Upper lobe of left lung (tissue), 4 donors: ENCODE results near the gene IGSF1.

ENCODE experiments used
- CTCF ChIP-seq, 6 experiments: fragments of 450-650 bp in 4 of 6; fragments of 200-600 bp in 2 of 6; sonication (generic) in 2 of 6; IDR thresholded peaks; one replicate each; pipeline ENCODE4 v1.5.1; 2016 to 2019; ENCODE audit warnings: antibody characterized with exemption in 6 of 6
- EP300 ChIP-seq, 4 donors: sonication (generic); formaldehyde crosslinking; IDR thresholded peaks; one replicate each; pipeline ENCODE4 v1.5.1; 2017; ENCODE audit warnings: antibody characterized with exemption in 4 of 4, control low read depth in 2 of 4

DNA sequence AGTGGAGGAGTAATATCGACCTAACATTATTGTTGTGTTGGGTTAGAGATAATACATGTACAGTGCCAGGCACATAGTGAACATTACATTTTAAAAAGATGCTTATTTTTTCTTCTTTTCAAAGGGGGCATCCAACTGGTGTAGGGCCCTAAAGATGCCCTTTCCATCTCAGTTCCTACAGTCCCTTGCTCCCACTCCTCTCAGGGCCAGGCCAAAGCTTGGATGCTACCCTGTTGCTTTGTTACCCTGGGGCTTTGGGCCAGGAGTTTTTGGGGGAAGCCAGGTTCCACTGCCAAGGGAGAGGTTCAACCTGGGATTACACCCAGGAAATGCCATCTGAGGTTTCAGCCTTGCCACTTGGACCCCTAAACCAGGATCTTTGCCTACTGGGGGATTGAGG is 918 bp downstream of the IGSF1 start:
- TF ChIP-seq CTCF (IDR thresholded peaks at IDR 0.05) (no peak), EP300 (IDR thresholded peaks at IDR 0.05) (no peak)
